Amniotic epithelial cell (primary cell): ENCODE data around the gene INKA2.

ENCODE experiments used
- DNase-seq: peaks from one replicate; pipeline ENCODE4 v3.0.0-alpha.2; 2010; ENCODE audit warnings: low read depth

Gene INKA2

DNA sequence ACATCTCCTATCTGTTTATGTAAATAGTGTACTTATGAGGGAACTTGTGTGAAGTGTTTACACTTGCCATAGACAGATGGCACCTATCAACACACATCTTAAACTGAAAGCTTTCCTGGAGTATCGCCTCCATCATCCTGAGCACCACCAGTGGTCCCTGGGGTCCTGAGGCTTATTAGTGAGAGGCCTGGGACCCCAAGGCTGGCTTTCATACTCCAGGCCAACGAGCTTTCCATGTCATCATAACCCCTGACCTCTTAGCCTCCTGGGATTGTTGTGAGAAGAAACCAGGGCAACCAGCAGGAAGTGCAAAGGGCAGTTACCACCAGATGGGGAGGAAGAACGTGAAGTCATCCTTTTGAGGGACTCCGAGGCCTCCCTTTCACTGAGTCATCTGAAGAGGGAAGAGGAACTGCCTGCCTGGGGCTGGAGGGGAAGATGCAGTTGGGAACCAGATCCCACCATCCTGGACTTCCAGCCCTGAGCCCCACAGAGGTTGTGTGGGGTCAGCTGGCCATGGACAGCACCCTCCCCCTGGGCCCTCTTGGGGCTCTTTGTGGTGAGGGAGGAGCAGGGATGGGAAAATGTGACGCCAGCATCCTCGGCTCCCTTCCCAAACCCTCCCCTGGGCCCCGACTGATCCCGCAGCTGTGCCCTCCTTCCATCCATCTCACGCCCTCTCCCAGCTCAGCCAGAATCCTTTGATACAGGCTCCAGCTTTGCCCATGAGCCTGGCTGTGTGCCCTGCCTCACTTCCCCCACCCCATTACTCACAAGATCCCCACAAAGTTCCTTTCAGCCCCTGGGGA is 5.8 kb downstream of the INKA2 start:
- peak; percentile 80 for DNase-seq

- no peak for DNase-seq
These were observed 6.5 kb downstream of the INKA2 start for GRCh38 chr1:111732718-111733117.

GRCh38 chr1:111731956-111732355 is 7.2 kb downstream of the INKA2 start:
- no peak for DNase-seq

- no peak for DNase-seq
These were observed 8.5 kb downstream of the INKA2 start for GRCh38 chr1:111730706-111731105.

GRCh38 chr1:111729946-111730681 is 9.1 kb downstream of the INKA2 start:
- DNase-seq: peak; percentile 40

- no peak for DNase-seq
These were observed 9.8 kb downstream of the INKA2 start for GRCh38 chr1:111729271-111729921.

GRCh38 chr1:111727056-111727455 is 12.1 kb downstream of the INKA2 start:
- DNase-seq: no peak

GRCh38 chr1:111725192-111725591 is 14.0 kb downstream of the INKA2 start:
- DNase-seq: no peak

- DNase-seq: no peak
These were observed 15.3 kb downstream of the INKA2 start for GRCh38 chr1:111723871-111724270.

DNA sequence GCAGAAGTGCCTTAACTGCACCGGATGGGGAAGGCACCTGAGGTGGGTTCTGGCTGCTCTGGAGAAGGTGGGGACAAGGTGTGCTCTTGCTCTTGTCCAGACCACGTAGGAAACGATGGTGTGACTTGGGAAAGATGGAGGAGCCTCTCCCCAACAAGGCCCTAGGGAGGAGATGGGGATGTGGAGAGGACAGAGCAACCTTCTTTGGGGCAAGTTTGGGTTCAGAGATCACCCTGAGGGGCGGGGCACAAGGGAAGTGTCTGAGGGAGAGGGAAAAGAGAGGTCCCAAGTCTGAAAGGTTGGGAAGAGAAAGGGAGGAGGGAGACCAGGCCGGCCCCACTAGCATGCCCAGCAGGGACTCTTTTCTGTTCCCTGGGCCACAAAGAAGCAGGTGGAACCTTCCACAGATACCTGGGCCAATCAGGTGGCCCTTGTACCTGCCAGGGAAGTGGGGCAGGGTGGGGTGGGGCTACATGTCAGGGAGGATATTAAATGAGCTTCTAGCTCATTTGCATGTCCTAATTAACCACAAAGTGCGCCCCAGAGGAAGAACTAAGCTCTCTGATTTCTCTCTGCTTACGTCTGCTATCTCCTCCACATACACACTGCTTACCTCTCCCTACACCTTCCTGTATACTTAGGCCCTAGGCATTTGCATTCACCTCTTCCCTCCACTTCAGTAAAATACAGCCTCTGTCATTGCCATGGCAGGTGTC is 15.9 kb downstream of the INKA2 start:
- DNase-seq: no peak

DNA sequence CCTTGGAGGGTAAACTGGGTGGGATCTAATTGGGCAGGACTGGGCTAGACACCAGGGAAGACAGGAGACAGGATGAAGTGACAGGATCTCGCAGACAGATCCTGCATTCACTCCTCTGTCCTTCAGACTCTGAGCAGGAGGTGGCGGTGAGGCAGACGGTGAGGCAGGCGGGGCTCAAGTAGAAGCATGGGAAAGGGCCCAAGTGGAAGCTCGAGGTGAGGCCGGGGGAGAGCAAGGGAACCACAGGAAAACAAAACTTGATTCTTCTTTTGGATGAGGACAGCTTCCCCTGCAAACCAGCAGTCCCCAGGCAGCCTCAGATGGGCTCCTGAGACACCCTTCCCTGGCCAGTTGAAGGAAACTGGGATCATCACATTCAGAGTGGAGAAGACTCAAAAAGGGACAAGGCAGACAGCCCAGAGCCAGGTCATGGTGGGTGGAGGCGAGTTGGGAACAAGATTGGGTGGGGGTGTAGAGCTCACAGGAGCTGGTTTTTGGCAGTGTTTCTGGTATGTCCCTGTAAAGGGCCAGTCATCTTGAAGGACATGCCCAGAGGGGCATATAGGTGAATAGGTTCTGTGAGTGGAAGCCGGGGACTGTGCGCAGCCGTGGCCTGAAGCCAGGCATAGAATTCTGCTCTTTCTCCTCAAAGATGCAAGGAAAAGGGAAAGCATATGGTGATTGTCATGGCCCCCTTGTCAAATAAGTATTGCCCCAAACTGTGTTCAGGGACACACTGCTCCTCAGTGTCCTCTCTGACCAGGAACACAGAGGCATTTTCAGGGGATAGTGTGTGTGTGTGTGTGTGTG is 18.0 kb downstream of the INKA2 start:
- no peak for DNase-seq

GRCh38 chr1:111720274-111720976 is 18.8 kb downstream of the INKA2 start:
- no peak for DNase-seq

DNA sequence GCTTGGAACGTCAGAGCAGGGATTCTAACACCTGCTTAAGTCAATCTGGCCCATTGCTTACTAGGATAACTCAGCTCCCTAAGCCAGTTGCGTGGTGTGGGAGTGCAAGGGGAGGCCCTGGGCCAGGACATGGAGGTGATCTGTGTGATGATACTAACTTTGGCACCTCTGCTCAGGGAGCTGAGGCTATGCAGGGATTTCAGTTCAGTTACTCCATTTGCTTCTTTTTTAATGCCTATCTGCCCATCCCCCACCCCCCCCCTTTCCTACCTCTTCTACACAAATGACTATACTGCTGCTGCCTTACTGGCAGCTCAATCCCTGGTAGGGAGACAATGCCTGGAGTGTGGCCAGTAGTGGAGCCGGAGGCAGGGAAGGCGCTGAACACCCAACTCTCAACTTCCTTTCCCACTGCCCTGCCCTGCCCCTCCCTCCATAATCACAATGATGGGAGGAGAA is 19.5 kb downstream of the INKA2 start:
- no peak for DNase-seq

DNA sequence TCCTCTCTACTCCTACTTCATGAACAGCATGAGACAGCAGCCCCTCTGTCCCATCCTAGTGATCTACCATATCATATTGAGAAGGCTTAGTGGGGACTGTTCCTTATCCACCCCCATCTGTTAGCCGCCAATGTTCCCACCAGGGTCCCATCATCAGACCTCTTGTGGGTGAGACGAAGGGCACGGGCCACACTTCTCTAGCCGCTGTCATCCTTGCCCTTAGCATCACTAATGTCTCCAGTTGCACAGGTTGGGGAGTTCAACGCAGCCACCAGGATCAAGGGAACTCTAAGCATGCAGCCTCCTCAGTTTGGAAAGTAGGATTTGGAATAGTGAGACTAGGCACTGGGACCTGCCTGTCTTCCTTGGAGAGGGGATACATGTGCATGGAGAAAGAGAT is 20.1 kb downstream of the INKA2 start:
- no peak for DNase-seq

GRCh38 chr1:111717450-111717849 is 21.7 kb downstream of the INKA2 start:
- no peak for DNase-seq

GRCh38 chr1:111716333-111716732 is 22.9 kb downstream of the INKA2 start:
- DNase-seq: no peak

GRCh38 chr1:111709986-111710385 is 29.2 kb downstream of the INKA2 start:
- DNase-seq: no peak

GRCh38 chr1:111707906-111708305 is 31.3 kb downstream of the INKA2 start:
- DNase-seq: peak; percentile 72

DNA sequence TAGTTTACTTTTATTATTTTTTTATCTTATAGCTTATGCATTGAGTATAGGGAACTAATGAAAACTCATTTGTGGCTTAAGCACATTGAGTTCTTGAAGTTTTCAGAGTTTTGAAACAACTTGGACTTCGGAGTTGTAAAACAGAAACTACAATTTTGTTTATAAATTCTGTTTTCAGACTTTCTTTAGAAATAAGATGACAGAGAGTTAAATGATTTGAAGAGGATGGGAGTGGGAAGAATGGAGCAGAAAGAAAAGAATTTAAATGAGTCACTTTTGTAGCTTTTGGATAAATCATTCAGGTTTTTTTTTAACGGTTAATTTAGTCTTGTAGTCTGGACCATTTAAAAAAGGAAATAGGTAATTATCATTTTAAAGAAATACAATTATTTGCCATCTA is 32.3 kb downstream of the INKA2 start:
- DNase-seq: peak; percentile 39

DNA sequence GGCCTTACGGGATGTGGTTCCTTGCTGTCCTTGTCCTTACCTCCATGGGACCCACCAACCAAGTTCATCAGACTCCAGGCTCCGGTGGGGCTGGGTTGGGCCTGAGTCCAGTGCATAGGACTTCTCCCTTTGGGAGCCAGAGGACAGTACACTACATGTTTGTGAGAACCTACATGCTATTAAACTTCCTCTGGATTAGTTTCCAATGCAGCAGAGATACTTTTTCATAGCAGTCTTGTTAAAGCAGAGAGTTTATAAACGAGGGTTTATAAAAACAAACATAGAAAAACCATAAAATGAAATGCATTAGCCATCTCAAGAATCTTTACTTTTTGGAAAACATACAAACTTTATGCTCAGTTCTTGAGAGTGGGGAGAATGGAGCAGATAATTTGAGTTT is 33.4 kb downstream of the INKA2 start:
- DNase-seq: no peak

DNA sequence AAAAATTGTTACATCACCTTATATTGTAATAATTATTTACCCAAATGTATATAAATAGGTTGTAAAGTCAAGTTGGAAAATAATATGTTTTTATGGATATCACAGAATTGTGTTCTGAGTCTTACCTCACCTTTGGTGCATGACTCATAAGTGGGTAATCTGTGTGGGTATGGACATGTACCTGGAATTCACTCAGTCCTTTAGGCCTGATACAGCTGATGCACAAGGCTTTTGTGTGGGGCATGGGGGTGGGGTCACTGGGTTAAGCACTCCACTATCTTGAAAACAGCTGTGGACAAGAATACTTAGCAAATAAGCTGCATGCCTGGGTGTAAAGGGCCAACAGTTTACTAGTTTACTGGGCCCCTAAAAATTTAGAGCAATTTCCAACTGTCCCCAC is 34.4 kb downstream of the INKA2 start:
- peak; percentile 37 for DNase-seq
